GM19193 (cell line): ENCODE results near the gene CD3G.

Experiments used
- POLR2A ChIP-seq: IDR thresholded peaks from 4 replicates; pipeline ENCODE4 v1.6.1; 2011; ENCODE audit not compliant: insufficient read depth, insufficient read length; ENCODE audit errors: extremely low read depth

CD3G gene

GRCh38 chr11:118396097-118396501, 52.0 kb downstream of the CD3G start:
- TF ChIP-seq POLR2A, result no peak

GRCh38 chr11:118397448-118397847, 53.3 kb downstream of the CD3G start:
- TF ChIP-seq POLR2A, result no peak

GRCh38 chr11:118398791-118399559, 54.8 kb downstream of the CD3G start:
- no peak for TF ChIP-seq POLR2A

GRCh38 chr11:118401151-118401879, 57.2 kb downstream of the CD3G start, which contains the start of gene ATP5MG:
Gene ATP5MG, plus strand, starts transcription at chr11:118401606. Its CDS starts 60 bp downstream, at chr11:118401666.
- peak; percentile 72 for TF ChIP-seq POLR2A

- TF ChIP-seq POLR2A, result no peak
Observed at GRCh38 chr11:118401880-118402590, 57.9 kb downstream of the CD3G start.
